ENCODE data around the gene ANKK1. TPM values are rescaled to one million over a fixed set of nuclear protein-coding genes. Genes with fewer than 3 reads are reported as not detected.

The ANKK1 gene
- total and polyA plus RNA-seq, 4 donors = 0.16 to 0.57 (median 0.26) TPM; not detected in 1

DNA sequence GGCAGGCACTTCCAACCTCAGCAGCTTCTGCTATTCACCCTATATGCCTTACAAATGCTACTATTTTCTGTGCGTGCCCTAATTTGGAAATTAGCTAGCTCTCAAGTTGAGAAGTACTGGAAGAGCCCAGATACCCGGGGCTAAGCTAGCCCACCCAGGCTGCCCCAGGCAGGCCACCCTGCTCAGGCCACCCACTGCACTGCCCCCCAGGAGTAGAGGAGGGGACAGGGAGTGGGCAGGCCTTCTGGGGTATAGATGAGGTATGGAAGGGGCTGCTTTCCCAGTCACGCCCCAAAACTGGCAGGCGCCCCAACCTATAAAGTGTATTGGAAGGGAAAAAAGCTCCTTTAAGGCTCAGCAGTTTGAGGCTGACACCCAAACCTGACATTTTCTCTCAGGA, 44.2 kb downstream of the ANKK1 start:
- 78 to 81% methylated on average over 4 of the region's 4 CpGs for WGBS, 2 donors
- intact Hi-C loops (cut with DNase I) = no loop called here
- H3K27ac ChIP-seq (ENCODE audit: low read depth in 1 of 2, low read length in 2 of 2) = no peak overlapping the region
- H3K4me3 ChIP-seq (ENCODE audit: low read length in 2 of 2) = no peak overlapping the region
- ATAC-seq (ENCODE audit: low FRiP score) (no peak), DNase-seq (no peak)
- H3K9me3 ChIP-seq (ENCODE audit: control insufficient read depth, low read length) = no peaks in the 10 kb centered on the region
- no peaks in the 10 kb centered on the region for H3K36me3 ChIP-seq (ENCODE audit: control insufficient read depth in 1 of 2, insufficient read depth in 2 of 2, low read length in 1 of 2)
- H3K4me1 ChIP-seq (ENCODE audit: control insufficient read depth in 1 of 2, insufficient read depth in 2 of 2, low read length in 2 of 2) = no peaks in the 10 kb centered on the region
- no peaks in the 10 kb centered on the region for H3K27me3 ChIP-seq (ENCODE audit: control insufficient read depth in 1 of 2, insufficient read depth in 2 of 2, low read length in 1 of 2)

DNA sequence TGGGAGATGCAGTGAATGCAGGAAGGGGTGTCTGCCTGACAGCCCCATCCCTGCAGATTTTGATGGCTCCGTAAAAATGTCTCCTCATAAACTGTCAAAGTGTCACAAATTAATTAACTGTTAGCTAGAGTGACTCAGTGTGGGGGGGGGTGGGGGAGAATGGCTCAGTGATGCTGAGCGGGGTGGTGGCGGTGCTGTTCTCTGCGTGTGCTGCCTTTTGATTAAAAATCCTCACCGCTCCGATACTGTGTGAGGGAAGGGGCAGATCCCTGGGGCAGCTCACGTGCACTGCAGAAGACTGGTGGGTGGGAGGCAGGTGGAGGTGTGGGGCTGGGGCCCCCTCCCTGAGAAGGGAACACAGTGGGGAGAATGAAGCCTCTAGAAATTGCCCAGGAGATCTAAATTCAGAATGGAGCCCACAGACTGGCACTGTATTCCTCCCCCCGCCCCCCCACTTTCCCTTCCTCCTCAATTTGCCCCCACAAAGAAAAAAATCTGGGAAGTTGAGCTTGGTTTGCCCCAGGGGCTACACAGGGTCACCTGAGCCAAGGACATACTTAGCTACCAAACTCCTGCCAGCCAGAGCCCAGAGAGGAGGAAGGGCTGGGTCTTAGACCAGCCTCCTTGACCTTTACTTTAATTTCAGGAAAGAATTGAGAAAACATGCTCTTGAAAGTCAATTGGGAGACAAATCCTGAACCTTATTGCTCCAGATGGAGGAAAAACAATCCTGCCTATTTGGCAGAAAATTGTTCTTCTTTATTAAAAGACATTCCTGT, 47.8 kb downstream of the ANKK1 start:
- no peaks in the 10 kb centered on the region for H3K9me3 ChIP-seq (ENCODE audit: control insufficient read depth, low read length)
- intact Hi-C loops (cut with DNase I) = no loop called here
- WGBS, 2 donors = 78 to 79% methylated on average over 8 of the region's 8 CpGs
- H3K27me3 ChIP-seq (ENCODE audit: control insufficient read depth in 1 of 2, insufficient read depth in 2 of 2, low read length in 1 of 2) = no peaks in the 10 kb centered on the region
- no peak for DNase-seq
- H3K4me1 ChIP-seq (ENCODE audit: control insufficient read depth in 1 of 2, insufficient read depth in 2 of 2, low read length in 2 of 2) = no peaks in the 10 kb centered on the region
- H3K36me3 ChIP-seq (ENCODE audit: control insufficient read depth in 1 of 2, insufficient read depth in 2 of 2, low read length in 1 of 2) = no peaks in the 10 kb centered on the region
- no peak for ATAC-seq (ENCODE audit: low FRiP score)
- H3K4me3 ChIP-seq (ENCODE audit: low read length in 2 of 2) = no peak overlapping the region
- no peak overlapping the region for H3K27ac ChIP-seq (ENCODE audit: low read depth in 1 of 2, low read length in 2 of 2)

DNA sequence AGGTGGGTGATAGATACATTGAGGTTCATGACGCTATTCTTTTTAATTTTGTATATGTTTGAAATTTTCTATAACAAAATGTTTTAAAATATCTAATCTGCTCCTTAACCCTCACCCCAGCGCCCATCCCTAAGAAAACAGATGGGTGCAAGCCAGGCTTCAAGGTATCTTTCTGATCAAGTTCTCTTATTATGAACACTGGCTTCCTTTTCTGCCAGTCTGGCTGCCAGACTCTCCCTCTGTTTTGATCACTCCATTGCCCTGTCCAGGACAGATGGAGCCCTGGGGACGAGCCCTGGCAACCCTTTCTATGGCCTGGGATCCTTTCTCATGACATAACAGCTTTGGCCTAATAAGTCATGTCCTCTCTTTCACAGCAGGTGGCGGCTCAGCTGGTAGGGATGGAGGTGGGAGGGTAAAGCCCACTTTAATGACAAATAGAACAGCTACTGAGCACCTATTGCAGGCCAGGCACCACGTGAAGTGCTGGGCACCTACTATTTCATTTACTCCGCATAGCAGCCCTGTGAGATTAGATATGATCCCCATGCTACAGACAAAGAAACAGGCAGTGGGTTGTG, 49.2 kb downstream of the ANKK1 start:
- Histone ChIP-seq H3K4me1 (ENCODE audit: control insufficient read depth in 1 of 2, insufficient read depth in 2 of 2, low read length in 2 of 2) (no peaks in the 10 kb centered on the region), H3K27ac (ENCODE audit: low read depth in 1 of 2, low read length in 2 of 2) (no peak overlapping the region), H3K27me3 (ENCODE audit: control insufficient read depth in 1 of 2, insufficient read depth in 2 of 2, low read length in 1 of 2) (no peaks in the 10 kb centered on the region), H3K4me3 (ENCODE audit: low read length in 2 of 2) (no peak overlapping the region), H3K36me3 (ENCODE audit: control insufficient read depth in 1 of 2, insufficient read depth in 2 of 2, low read length in 1 of 2) (no peaks in the 10 kb centered on the region), H3K9me3 (ENCODE audit: control insufficient read depth, low read length) (no peaks in the 10 kb centered on the region)
- ATAC-seq (ENCODE audit: low FRiP score) = no peak
- intact Hi-C loops (cut with DNase I) = no loop called here
- 52% methylated on average over 6 of the region's 6 CpGs for WGBS, 2 donors
- DNase-seq = no peak

DNA sequence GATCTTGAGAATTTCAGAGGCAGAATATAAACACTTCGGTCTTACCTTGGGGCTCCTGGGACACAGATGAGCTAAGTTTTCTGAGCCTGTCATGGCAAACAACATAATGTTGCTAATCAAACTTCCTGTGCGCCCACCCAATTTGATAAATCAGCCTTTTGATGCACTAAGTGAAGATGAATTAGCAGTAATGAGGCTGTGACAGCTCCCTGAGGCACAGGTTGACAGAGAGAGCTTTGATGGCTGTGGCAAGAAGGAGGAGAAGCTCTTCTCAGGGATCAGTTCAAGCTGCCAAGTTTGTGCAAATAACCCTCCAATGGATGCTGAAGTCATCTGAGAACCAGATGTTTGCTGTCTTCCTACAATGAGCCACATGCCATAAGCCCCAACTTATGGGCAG, 53.2 kb downstream of the ANKK1 start:
- H3K27ac ChIP-seq (ENCODE audit: low read depth in 1 of 2, low read length in 2 of 2) = no peak overlapping the region
- H3K27me3 ChIP-seq (ENCODE audit: control insufficient read depth in 1 of 2, insufficient read depth in 2 of 2, low read length in 1 of 2) = no peaks in the 10 kb centered on the region
- no peaks in the 10 kb centered on the region for H3K4me1 ChIP-seq (ENCODE audit: control insufficient read depth in 1 of 2, insufficient read depth in 2 of 2, low read length in 2 of 2)
- no peaks in the 10 kb centered on the region for H3K9me3 ChIP-seq (ENCODE audit: control insufficient read depth, low read length)
- no peak overlapping the region for H3K4me3 ChIP-seq (ENCODE audit: low read length in 2 of 2)
- WGBS, 2 donors = 68 to 73% methylated on average over 2 of the region's 2 CpGs
- no peaks in the 10 kb centered on the region for H3K36me3 ChIP-seq (ENCODE audit: control insufficient read depth in 1 of 2, insufficient read depth in 2 of 2, low read length in 1 of 2)
- no peak for DNase-seq
- ATAC-seq (ENCODE audit: low FRiP score) = no peak
- intact Hi-C loops (cut with DNase I) = no loop called here

DNA sequence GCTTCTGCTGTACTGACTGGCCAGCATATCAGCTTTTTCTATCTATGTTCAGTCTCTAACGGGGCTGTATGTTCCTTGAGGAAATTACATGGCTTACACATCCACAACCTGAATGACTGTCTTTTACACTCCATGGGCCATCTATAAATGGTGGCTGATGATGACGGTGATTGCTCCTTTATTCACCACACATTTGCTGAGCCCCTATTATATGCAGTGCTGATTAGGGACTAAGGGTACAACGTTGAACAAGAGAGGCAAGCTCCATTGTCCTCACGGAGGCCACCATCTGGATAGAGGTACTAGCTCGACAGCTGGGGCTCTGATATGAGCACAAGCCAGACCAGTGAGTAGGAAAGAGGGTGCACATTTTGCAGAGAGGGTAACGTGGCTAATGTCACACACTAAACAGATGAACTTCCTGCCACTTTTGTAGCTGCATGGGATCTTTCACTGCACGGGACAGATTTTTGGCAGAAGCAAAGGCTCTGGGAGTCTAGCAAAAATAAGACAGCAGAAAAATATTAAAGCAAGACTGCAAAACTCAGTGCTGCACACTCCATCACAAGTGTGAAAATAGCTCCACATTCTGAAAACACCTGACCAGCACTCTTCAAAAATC, 57.0 kb downstream of the ANKK1 start:
- Histone ChIP-seq H3K27ac (ENCODE audit: low read depth in 1 of 2, low read length in 2 of 2) (no peak overlapping the region), H3K4me1 (ENCODE audit: control insufficient read depth in 1 of 2, insufficient read depth in 2 of 2, low read length in 2 of 2) (no peaks in the 10 kb centered on the region), H3K27me3 (ENCODE audit: control insufficient read depth in 1 of 2, insufficient read depth in 2 of 2, low read length in 1 of 2) (no peaks in the 10 kb centered on the region), H3K9me3 (ENCODE audit: control insufficient read depth, low read length) (no peaks in the 10 kb centered on the region), H3K36me3 (ENCODE audit: control insufficient read depth in 1 of 2, insufficient read depth in 2 of 2, low read length in 1 of 2) (no peaks in the 10 kb centered on the region), H3K4me3 (ENCODE audit: low read length in 2 of 2) (no peak overlapping the region)
- intact Hi-C loops (cut with DNase I) = no loop called here
- 24 to 26% methylated on average over 7 of the region's 7 CpGs for WGBS, 2 donors
- DNase-seq = no peak
- no peak for ATAC-seq (ENCODE audit: low FRiP score)

DNA sequence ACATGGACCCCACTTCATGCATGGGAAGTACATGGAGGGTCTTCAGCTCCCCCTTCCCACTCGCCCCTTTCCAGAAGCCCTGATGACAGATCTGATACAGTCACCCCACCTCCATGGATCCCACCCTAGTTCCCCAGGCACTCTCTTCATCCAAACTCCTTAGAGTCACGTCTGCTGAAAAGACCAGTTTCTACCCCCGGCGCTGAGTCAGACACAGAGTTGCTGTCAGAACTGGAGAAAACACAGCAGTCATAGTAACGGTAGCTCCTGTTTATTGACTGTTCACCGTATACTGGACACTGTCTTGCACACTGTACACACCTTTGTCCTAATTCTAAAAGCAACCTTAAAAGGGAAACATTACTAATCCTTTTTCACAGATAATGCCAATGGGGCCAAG, 58.5 kb downstream of the ANKK1 start:
- no peak overlapping the region for H3K4me3 ChIP-seq (ENCODE audit: low read length in 2 of 2)
- H3K27me3 ChIP-seq (ENCODE audit: control insufficient read depth in 1 of 2, insufficient read depth in 2 of 2, low read length in 1 of 2) = no peaks in the 10 kb centered on the region
- DNase-seq (no peak), ATAC-seq (ENCODE audit: low FRiP score) (no peak)
- H3K36me3 ChIP-seq (ENCODE audit: control insufficient read depth in 1 of 2, insufficient read depth in 2 of 2, low read length in 1 of 2) = no peaks in the 10 kb centered on the region
- no peak overlapping the region for H3K27ac ChIP-seq (ENCODE audit: low read depth in 1 of 2, low read length in 2 of 2)
- no peaks in the 10 kb centered on the region for H3K4me1 ChIP-seq (ENCODE audit: control insufficient read depth in 1 of 2, insufficient read depth in 2 of 2, low read length in 2 of 2)
- 46 to 73% methylated on average over 6 of the region's 6 CpGs for WGBS, 2 donors
- intact Hi-C loops (cut with DNase I) = no loop called here
- no peaks in the 10 kb centered on the region for H3K9me3 ChIP-seq (ENCODE audit: control insufficient read depth, low read length)

DNA sequence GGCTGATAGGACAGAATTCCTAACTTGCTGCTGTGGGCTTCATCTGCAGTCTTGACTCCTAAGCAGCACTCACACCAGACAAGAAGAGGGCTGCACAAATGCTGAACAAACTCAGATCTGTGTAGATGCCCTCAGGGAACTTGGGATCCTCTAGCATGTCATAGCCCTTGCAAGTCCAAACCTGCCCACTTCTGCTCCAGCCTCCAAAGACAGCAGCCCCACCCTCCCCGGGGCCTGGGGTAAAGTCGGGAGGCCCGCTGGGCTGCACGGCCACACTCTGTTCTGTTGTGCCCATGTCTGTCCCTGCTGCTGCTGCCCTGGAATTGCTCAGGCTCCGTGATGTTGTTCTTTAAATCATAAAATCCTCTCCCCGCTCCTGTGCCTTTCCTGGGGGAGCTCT, 59.4 kb downstream of the ANKK1 start:
- intact Hi-C loops (cut with DNase I) = no loop called here
- no peak overlapping the region for H3K4me3 ChIP-seq (ENCODE audit: low read length in 2 of 2)
- H3K27me3 ChIP-seq (ENCODE audit: control insufficient read depth in 1 of 2, insufficient read depth in 2 of 2, low read length in 1 of 2) = no peaks in the 10 kb centered on the region
- H3K4me1 ChIP-seq (ENCODE audit: control insufficient read depth in 1 of 2, insufficient read depth in 2 of 2, low read length in 2 of 2) = no peaks in the 10 kb centered on the region
- no peak for DNase-seq
- no peak for ATAC-seq (ENCODE audit: low FRiP score)
- 57 to 58% methylated on average over 6 of the region's 6 CpGs for WGBS, 2 donors
- no peaks in the 10 kb centered on the region for H3K9me3 ChIP-seq (ENCODE audit: control insufficient read depth, low read length)
- H3K27ac ChIP-seq (ENCODE audit: low read depth in 1 of 2, low read length in 2 of 2) = no peak overlapping the region
- H3K36me3 ChIP-seq (ENCODE audit: control insufficient read depth in 1 of 2, insufficient read depth in 2 of 2, low read length in 1 of 2) = no peaks in the 10 kb centered on the region

DNA sequence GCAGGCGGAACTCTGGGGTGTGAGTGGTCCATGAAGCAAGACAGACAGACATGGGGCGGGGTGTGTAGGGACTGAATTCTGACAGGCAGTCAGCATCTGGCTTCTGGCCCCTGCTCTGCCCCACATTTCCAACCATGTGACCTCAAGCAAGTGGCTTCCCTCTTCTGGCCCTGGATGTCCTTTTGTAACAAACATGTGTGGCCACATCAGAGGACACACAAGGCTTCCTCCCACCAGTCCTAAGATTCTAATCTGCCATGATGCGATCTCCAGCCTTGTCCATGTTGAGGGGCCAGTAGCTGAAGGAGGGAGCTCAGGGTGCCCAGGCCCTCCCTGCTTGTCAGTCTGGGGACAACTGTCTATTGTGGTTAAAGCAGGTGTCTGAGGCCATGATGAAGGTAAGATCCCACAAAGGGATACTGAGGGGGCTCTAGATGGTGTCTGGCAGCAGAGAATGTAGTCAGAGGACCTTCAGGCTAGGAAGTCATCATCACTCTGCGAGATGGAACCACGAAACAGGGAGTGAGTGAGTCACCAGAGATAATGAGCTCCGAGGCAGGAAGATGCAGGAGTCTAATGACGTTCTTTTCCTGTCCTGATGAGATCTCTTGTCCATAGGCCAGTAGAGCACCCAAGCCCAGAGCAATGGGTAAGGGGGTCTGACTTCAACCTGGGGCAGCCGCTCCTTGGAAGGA, 60.2 kb downstream of the ANKK1 start:
- H3K9me3 ChIP-seq (ENCODE audit: control insufficient read depth, low read length) = no peaks in the 10 kb centered on the region
- no peaks in the 10 kb centered on the region for H3K36me3 ChIP-seq (ENCODE audit: control insufficient read depth in 1 of 2, insufficient read depth in 2 of 2, low read length in 1 of 2)
- H3K27ac ChIP-seq (ENCODE audit: low read depth in 1 of 2, low read length in 2 of 2) = no peak overlapping the region
- no peaks in the 10 kb centered on the region for H3K27me3 ChIP-seq (ENCODE audit: control insufficient read depth in 1 of 2, insufficient read depth in 2 of 2, low read length in 1 of 2)
- H3K4me1 ChIP-seq (ENCODE audit: control insufficient read depth in 1 of 2, insufficient read depth in 2 of 2, low read length in 2 of 2) = no peaks in the 10 kb centered on the region
- ATAC-seq (ENCODE audit: low FRiP score) (no peak), DNase-seq (no peak)
- no peak overlapping the region for H3K4me3 ChIP-seq (ENCODE audit: low read length in 2 of 2)
- intact Hi-C loops (cut with DNase I) = no loop called here
- 77 to 78% methylated on average over 8 of the region's 8 CpGs for WGBS, 2 donors

Data from aorta (tissue), 5 donors.